WTC11 (cell line): ENCODE measurements around the gene MAP3K12. TPM values are rescaled to one million over a fixed set of nuclear protein-coding genes. Genes with fewer than 3 reads are reported as not detected.

ENCODE experiments used
- ATAC-seq: fragments of 200-7000 bp; cut with Tn5 transposase; 2 replicates; pipeline ENCODE4 v1.10.0; 2021; ENCODE audit warnings: mild to moderate bottlenecking, moderate library complexity
- CTCF ChIA-PET: fragments of 300-600 bp; sonication (Branson Sonifier 250); formaldehyde crosslinking; loops from one replicate; lab custom pipeline; 2021; ENCODE audit warnings: antibody characterized with exemption; lab: Charles Lee
- POLR2A ChIA-PET: fragments of 350-600 bp; sonication (Branson Sonifier 250); formaldehyde crosslinking; loops from one replicate; lab custom pipeline; 2021; ENCODE audit warnings: antibody characterized with exemption; lab: Charles Lee
- DNase-seq: peaks from one replicate; pipeline ENCODE4 v3.0.0; 2021; ENCODE audit warnings: low spot score
- H3K27ac Mint-ChIP-seq: 2 replicates; pipeline ENCODE4 v1.8.0; 2021; ENCODE audit warnings: mixed read lengths
- H3K27me3 Mint-ChIP-seq: 2 replicates; pipeline ENCODE4 v1.8.0; 2021; ENCODE audit warnings: low read depth, mild to moderate bottlenecking, moderate library complexity, mixed read lengths
- H3K36me3 Mint-ChIP-seq: 2 replicates; pipeline ENCODE4 v1.8.0; 2021; ENCODE audit warnings: mixed read lengths
- H3K4me1 Mint-ChIP-seq: 2 replicates; pipeline ENCODE4 v1.8.0; 2022; ENCODE audit warnings: mixed read lengths
- H3K4me3 Mint-ChIP-seq: 2 replicates; pipeline ENCODE4 v1.8.0; 2021; ENCODE audit warnings: mild to moderate bottlenecking, moderate library complexity, mixed read lengths
- H3K9me3 Mint-ChIP-seq: 2 replicates; pipeline ENCODE4 v1.8.0; 2021; ENCODE audit warnings: mixed read lengths
- EMX1 ChIP-seq: fragments of 250-450 bp; sonication (Bioruptor Pico); IDR thresholded peaks from 2 replicates; pipeline ENCODE4 v1.8.0; 2021; ENCODE audit warnings: mild to moderate bottlenecking
- GABPB1 ChIP-seq: sonication (generic); formaldehyde crosslinking; IDR thresholded peaks from 2 replicates; pipeline ENCODE4 v1.8.1; 2023; ENCODE audit warnings: mild to moderate bottlenecking, missing genetic modification reagents
- HMGXB4 ChIP-seq: sonication (generic); formaldehyde crosslinking; IDR thresholded peaks from 2 replicates; pipeline ENCODE4 v1.8.1; 2023; ENCODE audit warnings: mild to moderate bottlenecking, moderate library complexity, missing genetic modification reagents
- MYBL2 ChIP-seq: sonication (generic); formaldehyde crosslinking; IDR thresholded peaks from 2 replicates; pipeline ENCODE4 v1.8.1; 2023; ENCODE audit warnings: mild to moderate bottlenecking, moderate library complexity, missing genetic modification reagents
- NR1H2 ChIP-seq: sonication (generic); formaldehyde crosslinking; IDR thresholded peaks from 2 replicates; pipeline ENCODE4 v1.9.0; 2021; ENCODE audit warnings: mild to moderate bottlenecking, moderate library complexity, missing genetic modification reagents
- OVOL2 ChIP-seq: fragments of 250-450 bp; sonication (Bioruptor Pico); IDR thresholded peaks from 2 replicates; pipeline ENCODE4 v1.9.0; 2021; ENCODE audit warnings: mild to moderate bottlenecking, borderline replicate concordance
- RELA ChIP-seq: sonication (generic); formaldehyde crosslinking; IDR thresholded peaks from 2 replicates; pipeline ENCODE4 v1.8.1; 2022; ENCODE audit warnings: missing genetic modification reagents, mild to moderate bottlenecking, borderline replicate concordance
- SMAD3 ChIP-seq: sonication (generic); formaldehyde crosslinking; IDR thresholded peaks from 2 replicates; pipeline ENCODE4 v1.8.0; 2022; ENCODE audit warnings: missing genetic modification reagents, mild to moderate bottlenecking, borderline replicate concordance
- SMAD4 ChIP-seq: sonication (generic); formaldehyde crosslinking; IDR thresholded peaks from 2 replicates; pipeline ENCODE4 v1.8.0; 2022; ENCODE audit warnings: mild to moderate bottlenecking, missing genetic modification reagents
- total RNA-seq: library from RNA; stranded (reverse); gene quantifications from 3 replicates; pipeline ENCODE4 v1.2.3, GENCODE V29; 2021
- TF ChIP-seq, protein P1 (sequence below): fragments of 200-600 bp; IDR thresholded peaks from 2 replicates; pipeline ENCODE4 v1.8.0; 2022; ENCODE audit warnings: antibody characterized with exemption
- TF ChIP-seq, protein P2 (sequence below): sonication (generic); formaldehyde crosslinking; IDR thresholded peaks from 2 replicates; pipeline ENCODE4 v1.8.1; 2023; ENCODE audit warnings: mild to moderate bottlenecking, missing genetic modification reagents, borderline replicate concordance
- TF ChIP-seq, protein P3 (sequence below): fragments of 250-450 bp; sonication (Bioruptor Pico); IDR thresholded peaks from 2 replicates; pipeline ENCODE4 v1.9.0; 2021; ENCODE audit warnings: mild to moderate bottlenecking
- TF ChIP-seq, protein P4 (sequence below): sonication (generic); formaldehyde crosslinking; IDR thresholded peaks from 2 replicates; pipeline ENCODE4 v1.8.1; 2023; ENCODE audit warnings: mild to moderate bottlenecking, missing genetic modification reagents
- TF ChIP-seq, protein P5 (sequence below): sonication (generic); formaldehyde crosslinking; IDR thresholded peaks from 2 replicates; pipeline ENCODE4 v1.8.1; 2023; ENCODE audit warnings: mild to moderate bottlenecking, missing genetic modification reagents

The MAP3K12 gene
- total RNA-seq, 1 experiment from 2014 or later, result 23.6 TPM

GRCh38 chr12:53489242-53489864 lies 9.9 kb downstream of the MAP3K12 start (continued):
- TF ChIP-seq HMGXB4 (CRISPR knock-in tag) (no peak), SMAD3 (CRISPR knock-in tag) (no peak), MYBL2 (CRISPR knock-in tag) (no peak)
- TF ChIP-seq, protein P1, sequence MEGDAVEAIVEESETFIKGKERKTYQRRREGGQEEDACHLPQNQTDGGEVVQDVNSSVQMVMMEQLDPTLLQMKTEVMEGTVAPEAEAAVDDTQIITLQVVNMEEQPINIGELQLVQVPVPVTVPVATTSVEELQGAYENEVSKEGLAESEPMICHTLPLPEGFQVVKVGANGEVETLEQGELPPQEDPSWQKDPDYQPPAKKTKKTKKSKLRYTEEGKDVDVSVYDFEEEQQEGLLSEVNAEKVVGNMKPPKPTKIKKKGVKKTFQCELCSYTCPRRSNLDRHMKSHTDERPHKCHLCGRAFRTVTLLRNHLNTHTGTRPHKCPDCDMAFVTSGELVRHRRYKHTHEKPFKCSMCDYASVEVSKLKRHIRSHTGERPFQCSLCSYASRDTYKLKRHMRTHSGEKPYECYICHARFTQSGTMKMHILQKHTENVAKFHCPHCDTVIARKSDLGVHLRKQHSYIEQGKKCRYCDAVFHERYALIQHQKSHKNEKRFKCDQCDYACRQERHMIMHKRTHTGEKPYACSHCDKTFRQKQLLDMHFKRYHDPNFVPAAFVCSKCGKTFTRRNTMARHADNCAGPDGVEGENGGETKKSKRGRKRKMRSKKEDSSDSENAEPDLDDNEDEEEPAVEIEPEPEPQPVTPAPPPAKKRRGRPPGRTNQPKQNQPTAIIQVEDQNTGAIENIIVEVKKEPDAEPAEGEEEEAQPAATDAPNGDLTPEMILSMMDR, result no peak
- TF ChIP-seq, protein P2, sequence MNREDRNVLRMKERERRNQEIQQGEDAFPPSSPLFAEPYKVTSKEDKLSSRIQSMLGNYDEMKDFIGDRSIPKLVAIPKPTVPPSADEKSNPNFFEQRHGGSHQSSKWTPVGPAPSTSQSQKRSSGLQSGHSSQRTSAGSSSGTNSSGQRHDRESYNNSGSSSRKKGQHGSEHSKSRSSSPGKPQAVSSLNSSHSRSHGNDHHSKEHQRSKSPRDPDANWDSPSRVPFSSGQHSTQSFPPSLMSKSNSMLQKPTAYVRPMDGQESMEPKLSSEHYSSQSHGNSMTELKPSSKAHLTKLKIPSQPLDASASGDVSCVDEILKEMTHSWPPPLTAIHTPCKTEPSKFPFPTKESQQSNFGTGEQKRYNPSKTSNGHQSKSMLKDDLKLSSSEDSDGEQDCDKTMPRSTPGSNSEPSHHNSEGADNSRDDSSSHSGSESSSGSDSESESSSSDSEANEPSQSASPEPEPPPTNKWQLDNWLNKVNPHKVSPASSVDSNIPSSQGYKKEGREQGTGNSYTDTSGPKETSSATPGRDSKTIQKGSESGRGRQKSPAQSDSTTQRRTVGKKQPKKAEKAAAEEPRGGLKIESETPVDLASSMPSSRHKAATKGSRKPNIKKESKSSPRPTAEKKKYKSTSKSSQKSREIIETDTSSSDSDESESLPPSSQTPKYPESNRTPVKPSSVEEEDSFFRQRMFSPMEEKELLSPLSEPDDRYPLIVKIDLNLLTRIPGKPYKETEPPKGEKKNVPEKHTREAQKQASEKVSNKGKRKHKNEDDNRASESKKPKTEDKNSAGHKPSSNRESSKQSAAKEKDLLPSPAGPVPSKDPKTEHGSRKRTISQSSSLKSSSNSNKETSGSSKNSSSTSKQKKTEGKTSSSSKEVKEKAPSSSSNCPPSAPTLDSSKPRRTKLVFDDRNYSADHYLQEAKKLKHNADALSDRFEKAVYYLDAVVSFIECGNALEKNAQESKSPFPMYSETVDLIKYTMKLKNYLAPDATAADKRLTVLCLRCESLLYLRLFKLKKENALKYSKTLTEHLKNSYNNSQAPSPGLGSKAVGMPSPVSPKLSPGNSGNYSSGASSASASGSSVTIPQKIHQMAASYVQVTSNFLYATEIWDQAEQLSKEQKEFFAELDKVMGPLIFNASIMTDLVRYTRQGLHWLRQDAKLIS (CRISPR knock-in tag), result no peak
- TF ChIP-seq, all 79 proteins: peak for 0

GRCh38 chr12:53486736-53487487 lies 12.3 kb downstream of the MAP3K12 start:
- Mint-ChIP-seq H3K27me3 (no peaks in the 10 kb centered on the region), H3K4me3 (no peak overlapping the region), H3K27ac (no peak overlapping the region), H3K4me1 (peaks cover 9% of the 10 kb centered on the region), H3K36me3 (peaks cover 28% of the 10 kb centered on the region), H3K9me3 (no peaks in the 10 kb centered on the region)
- POLR2A ChIA-PET, result interaction anchor here (1.2 kb wide), 1 partner anchor 14 kb away, joined by 3 read pairs; no protein-coding TSS in a partner anchor
- ATAC-seq, result no peak
- CTCF ChIA-PET, result no interaction called here
- TF ChIP-seq GABPB1 (CRISPR knock-in tag) (0 out of 2 replicates have a peak, but pooled peaks have one; percentile 13), RELA (CRISPR knock-in tag) (no peak)
- TF ChIP-seq, all 79 proteins: peak for 1
- peak; percentile 4 for DNase-seq

DNA sequence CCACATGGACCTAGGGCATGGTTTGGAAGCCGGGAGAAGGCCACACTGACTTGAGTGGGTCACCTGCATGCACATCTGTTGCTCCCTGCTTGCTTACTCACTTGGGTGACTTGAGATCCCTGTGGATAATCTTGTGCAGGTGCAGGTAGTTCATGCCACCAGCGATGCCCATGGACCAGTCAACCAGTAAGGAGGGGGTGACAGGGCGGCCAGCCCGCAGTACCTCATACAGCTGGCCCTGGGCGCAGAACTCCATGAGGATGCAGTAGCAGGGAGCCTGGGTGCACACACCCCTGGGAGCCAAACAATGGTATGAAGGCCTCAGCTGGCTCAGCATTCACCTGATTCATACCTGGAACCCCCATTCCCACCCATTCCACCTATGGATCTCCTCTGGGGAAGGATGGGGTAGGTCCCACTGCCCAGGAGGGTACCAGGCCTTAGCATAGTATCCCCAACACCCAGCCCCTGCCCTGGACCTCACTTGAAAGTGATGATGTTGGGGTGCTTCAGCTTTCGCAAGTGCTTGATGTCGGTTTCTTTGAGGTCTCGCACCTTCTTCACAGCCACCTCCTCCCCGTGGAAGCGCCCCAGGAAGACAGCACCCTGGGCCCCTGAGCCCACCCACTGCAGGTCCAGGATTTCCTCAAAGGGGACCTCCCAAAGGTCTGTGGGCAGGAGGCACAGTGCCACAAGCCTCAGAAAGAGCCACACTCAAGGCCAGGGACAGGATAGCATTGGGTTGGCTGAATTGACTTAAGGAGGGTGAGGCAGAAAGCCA lies 13.1 kb downstream of the MAP3K12 start:
- H3K4me1 Mint-ChIP-seq, result peaks cover 9% of the 10 kb centered on the region
- POLR2A ChIA-PET, result interaction anchor here (1.2 kb wide), 1 partner anchor 14 kb away, joined by 3 read pairs; no protein-coding TSS in a partner anchor
- TF ChIP-seq, protein P3, sequence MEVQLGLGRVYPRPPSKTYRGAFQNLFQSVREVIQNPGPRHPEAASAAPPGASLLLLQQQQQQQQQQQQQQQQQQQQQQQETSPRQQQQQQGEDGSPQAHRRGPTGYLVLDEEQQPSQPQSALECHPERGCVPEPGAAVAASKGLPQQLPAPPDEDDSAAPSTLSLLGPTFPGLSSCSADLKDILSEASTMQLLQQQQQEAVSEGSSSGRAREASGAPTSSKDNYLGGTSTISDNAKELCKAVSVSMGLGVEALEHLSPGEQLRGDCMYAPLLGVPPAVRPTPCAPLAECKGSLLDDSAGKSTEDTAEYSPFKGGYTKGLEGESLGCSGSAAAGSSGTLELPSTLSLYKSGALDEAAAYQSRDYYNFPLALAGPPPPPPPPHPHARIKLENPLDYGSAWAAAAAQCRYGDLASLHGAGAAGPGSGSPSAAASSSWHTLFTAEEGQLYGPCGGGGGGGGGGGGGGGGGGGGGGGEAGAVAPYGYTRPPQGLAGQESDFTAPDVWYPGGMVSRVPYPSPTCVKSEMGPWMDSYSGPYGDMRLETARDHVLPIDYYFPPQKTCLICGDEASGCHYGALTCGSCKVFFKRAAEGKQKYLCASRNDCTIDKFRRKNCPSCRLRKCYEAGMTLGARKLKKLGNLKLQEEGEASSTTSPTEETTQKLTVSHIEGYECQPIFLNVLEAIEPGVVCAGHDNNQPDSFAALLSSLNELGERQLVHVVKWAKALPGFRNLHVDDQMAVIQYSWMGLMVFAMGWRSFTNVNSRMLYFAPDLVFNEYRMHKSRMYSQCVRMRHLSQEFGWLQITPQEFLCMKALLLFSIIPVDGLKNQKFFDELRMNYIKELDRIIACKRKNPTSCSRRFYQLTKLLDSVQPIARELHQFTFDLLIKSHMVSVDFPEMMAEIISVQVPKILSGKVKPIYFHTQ (CRISPR knock-in tag), result no peak
- TF ChIP-seq EMX1 (CRISPR knock-in tag) (no peak), OVOL2 (CRISPR knock-in tag) (no peak), NR1H2 (CRISPR knock-in tag) (no peak), SMAD4 (no peak)
- TF ChIP-seq, protein P4, sequence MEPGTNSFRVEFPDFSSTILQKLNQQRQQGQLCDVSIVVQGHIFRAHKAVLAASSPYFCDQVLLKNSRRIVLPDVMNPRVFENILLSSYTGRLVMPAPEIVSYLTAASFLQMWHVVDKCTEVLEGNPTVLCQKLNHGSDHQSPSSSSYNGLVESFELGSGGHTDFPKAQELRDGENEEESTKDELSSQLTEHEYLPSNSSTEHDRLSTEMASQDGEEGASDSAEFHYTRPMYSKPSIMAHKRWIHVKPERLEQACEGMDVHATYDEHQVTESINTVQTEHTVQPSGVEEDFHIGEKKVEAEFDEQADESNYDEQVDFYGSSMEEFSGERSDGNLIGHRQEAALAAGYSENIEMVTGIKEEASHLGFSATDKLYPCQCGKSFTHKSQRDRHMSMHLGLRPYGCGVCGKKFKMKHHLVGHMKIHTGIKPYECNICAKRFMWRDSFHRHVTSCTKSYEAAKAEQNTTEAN, result no peak
- TF ChIP-seq, protein P5, sequence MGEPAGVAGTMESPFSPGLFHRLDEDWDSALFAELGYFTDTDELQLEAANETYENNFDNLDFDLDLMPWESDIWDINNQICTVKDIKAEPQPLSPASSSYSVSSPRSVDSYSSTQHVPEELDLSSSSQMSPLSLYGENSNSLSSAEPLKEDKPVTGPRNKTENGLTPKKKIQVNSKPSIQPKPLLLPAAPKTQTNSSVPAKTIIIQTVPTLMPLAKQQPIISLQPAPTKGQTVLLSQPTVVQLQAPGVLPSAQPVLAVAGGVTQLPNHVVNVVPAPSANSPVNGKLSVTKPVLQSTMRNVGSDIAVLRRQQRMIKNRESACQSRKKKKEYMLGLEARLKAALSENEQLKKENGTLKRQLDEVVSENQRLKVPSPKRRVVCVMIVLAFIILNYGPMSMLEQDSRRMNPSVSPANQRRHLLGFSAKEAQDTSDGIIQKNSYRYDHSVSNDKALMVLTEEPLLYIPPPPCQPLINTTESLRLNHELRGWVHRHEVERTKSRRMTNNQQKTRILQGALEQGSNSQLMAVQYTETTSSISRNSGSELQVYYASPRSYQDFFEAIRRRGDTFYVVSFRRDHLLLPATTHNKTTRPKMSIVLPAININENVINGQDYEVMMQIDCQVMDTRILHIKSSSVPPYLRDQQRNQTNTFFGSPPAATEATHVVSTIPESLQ (CRISPR knock-in tag), result no peak

More for the DNA sequence above, 13.1 kb downstream of the MAP3K12 start:
- Mint-ChIP-seq H3K36me3 (peaks cover 31% of the 10 kb centered on the region), H3K27ac (no peak overlapping the region), H3K9me3 (no peaks in the 10 kb centered on the region), H3K27me3 (no peaks in the 10 kb centered on the region), H3K4me3 (no peak overlapping the region)
- CTCF ChIA-PET, result no interaction called here
- no peak for ATAC-seq
- no peak for DNase-seq
